Measurements from ENCODE around the gene ZCCHC24.
"Not testable (repeated sequence)": the region's sequence is repeated elsewhere in the genome, so short reads cannot be mapped to it uniquely, and the experiment has no call there.

Gene ZCCHC24

GRCh38 chr10:79340646-79341244 lies 104.7 kb downstream of the ZCCHC24 start:
- no peak for DNase-seq

- no peak for DNase-seq
These were observed 106.2 kb downstream of the ZCCHC24 start for GRCh38 chr10:79339266-79339665.

GRCh38 chr10:79337783-79338469 lies 107.5 kb downstream of the ZCCHC24 start:
- DNase-seq = not testable (repeated sequence)

- no peak for DNase-seq
These were observed 108.7 kb downstream of the ZCCHC24 start for GRCh38 chr10:79336739-79337138.

DNA sequence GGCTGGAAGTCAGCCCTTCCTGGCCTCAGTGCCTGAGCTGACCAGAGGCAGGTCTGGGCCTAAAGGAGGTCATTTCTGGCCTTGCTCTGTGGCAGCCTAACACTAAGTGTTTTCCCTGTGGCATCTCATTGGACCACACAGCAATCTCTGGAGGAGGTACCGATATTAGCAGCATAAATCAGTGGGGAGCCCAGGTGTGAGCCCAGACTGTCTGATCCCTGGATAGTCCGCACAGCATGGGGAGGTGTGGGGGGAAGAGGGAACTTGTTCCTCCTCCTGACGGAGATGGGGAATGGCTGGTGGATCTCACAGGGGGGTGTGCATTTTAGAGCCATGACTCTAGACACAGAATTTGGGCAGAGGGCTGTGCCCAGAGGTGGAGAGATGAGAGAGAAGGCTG lies 109.1 kb downstream of the ZCCHC24 start:
- DNase-seq = no peak

DNA sequence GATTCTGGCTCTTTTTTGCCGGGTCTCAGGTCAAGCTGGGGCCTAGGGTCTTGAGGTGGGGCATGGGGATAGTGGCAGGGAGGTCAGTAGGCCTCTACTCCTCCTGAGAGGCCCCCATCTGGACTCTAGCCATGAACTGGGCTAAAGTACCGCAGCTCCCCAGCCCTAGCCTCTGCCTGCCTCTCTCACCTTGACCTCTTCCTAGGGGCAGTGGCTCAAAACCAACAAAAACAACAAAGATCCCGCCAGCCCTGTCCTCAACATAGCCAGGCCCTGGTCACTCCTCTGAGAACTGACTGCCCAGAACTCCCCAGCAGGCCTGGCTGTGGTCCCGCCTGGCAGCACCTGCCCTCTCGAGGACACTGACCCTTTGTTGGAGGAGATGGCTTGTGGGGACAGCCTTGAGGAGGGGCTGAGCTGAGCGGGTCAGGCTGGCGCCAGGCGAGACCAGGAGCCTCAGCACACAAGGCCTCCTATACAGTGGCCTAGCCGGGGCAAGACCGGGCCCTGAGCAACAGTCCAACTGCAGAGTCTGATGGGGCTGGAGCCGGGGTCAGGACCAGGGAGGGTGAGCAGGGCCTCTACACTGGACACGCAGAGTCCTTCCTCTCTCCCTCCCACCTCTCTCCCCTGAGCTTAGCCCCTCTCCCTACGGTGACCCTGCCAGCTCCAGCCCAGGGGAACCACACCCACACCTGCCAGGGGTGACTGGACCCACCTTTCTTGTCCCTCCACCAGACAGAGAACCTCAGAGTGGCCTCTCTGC lies 109.8 kb downstream of the ZCCHC24 start:
- no peak for DNase-seq

DNA sequence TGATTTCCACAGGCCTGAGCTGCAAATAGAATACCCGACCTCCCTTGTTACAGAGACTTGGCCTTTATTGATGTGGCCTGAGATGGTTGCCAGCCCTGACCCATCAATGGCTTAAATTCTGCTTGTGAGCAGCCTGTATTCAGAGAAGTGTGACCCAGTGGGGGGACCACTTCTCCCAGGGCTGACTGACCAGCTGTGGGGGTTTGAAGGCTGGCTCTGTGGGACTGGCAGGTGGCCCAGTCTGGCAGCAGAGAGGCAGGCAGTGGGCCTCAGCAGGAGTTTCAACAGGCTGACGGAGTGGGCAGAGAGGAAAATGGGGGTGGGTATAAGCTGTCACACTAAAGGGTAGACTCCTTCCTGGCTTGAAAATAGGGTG lies 110.3 kb downstream of the ZCCHC24 start:
- DNase-seq = no peak

DNA sequence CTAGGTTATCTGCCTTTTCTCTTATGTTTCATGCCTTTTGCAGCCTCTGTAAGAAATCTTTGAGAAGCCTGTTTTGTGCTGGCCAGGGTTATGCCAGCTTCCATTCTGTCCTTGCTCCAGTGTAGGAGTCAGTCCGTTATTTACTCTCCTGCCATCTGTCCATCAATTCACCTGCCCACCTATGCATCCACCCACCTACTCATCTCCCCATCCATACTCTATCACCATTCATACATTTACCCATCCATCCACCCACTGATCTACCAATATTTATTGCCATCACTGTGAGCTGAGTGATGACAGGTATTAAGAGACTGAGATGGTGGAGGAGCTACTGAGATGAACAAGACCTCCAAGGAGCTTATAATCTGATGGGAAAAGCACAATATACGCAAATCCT lies 110.9 kb downstream of the ZCCHC24 start:
- DNase-seq = no peak

- no peak for DNase-seq
These were observed 111.9 kb downstream of the ZCCHC24 start for GRCh38 chr10:79333513-79333912.

DNA sequence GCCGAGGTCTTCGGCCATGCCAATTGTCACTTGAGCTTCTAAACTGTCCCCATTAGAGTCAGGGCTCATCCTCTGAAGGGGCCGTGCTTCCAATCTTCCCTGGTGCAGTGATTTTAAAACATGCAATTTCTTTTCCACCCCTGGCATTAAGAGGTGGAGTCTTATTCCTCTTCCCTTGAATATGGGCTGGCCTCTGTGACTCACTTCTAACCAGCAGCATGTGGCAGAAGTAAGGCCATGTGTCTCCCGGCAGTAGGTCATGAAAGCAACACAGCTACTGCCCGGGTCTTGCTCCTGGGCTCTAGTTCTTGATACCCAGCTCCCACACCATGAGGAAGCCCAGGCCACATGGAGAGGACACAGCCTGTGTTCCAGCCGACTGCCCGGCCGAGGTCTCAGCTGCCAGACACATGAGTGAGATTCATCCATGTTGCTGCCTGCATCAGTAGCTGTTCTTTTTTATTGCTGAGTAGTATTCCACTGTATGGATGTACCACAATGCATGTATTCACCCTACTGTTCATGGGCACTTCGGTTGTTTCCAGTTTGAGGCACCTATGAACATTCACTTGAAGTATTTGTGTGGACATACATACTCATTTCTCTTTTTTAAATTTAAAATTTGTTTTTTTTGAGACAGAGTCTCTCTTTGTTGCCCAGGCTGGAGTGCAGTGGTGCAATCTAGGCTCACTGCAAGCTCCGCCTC lies 112.7 kb downstream of the ZCCHC24 start:
- DNase-seq = not testable (repeated sequence)
